HG03280 (cell line): ENCODE results near the gene POU3F3.

Experiments
- ATAC-seq: cut with Tn5 transposase; IDR thresholded peaks from one replicate; pipeline ENCODE4 v1.9.1; 2021; ENCODE audit warnings: mild to moderate bottlenecking, moderate library complexity; ENCODE audit not compliant: unreplicated experiment

The POU3F3 gene

GRCh38 chr2:104853534-104854497 lies at the start of gene POU3F3:
POU3F3 (plus strand) TSS chr2:104854115; CDS start chr2:104855511, 1,396 bp downstream.
- no peak for ATAC-seq

GRCh38 chr2:104804148-104804890 lies 49.6 kb upstream of the POU3F3 start:
- ATAC-seq = no peak

DNA sequence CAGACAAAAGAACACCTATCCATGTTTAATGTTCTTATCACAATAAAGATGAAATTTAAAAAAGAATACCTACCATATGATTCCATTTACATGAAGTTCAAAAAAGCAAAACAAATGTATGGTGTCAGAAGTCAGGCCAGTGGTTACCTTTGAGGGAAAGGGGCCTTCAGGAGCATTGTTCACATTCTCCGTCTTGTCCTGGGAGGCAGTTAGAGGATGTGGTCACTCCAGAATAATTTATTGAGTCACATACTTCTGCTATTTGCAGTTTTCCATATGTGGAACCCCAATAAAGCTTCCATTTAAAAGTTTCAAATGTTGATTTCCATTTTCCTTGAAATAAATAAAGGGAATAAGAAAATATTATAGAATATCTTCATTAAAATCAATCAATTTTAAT lies 41.6 kb upstream of the POU3F3 start:
- no peak for ATAC-seq

DNA sequence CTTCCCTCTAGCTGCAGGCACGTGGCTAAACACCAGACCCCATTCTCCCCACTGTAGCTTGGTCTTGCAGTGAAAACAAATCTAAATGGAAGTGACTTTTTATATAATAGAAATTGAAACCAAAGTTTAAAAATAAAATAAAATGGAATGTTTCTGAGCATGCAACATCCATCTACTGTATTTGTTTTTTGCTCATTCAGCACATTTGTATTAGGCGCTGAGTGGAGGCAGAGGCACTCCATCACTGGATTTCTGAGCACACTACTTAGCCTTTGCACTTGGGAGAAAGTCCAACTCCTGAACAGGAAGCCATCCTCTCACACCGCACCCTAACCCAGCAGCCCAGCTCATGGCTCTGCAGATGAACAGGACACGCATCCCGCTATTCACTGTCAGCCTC lies 37.8 kb upstream of the POU3F3 start:
- no peak for ATAC-seq

DNA sequence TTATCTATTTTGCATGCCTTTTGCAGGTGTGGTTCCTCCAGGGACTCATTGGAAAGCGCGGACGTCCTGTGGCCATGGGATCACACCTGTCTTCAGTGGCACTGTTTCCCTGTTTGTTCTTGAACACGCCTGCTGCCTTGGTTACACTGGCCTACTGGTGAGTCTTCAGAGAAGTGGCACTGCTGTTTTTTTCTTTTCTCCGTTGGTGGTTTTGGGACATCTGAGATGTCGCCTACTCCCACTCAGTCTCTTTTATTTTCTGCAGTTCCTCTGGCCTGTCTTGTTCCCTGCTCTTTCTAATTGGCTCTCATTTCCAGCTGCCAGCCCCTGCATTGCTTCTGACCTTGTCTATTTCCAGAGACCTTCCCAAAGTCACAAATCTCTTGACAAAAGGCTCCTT lies 35.7 kb upstream of the POU3F3 start:
- ATAC-seq = no peak

DNA sequence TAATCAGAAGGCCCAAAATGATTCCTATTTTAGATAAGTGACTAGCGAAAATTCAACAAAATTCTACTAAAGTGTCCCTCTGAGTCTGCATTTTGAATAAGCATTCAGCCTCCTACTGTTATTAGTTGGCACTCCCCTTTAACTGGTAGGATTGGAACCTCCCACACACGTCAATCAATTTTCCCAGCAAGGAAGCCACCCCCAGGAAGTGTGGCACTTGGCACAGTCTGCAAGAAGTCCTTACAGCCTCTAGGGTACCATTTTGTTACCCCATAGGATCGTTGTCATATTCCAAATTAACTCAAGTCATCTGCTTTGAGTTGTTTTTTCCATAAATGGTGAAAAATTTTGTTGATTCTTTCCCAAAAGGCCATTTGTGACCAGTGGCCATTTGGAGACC lies 33.8 kb upstream of the POU3F3 start:
- no peak for ATAC-seq

DNA sequence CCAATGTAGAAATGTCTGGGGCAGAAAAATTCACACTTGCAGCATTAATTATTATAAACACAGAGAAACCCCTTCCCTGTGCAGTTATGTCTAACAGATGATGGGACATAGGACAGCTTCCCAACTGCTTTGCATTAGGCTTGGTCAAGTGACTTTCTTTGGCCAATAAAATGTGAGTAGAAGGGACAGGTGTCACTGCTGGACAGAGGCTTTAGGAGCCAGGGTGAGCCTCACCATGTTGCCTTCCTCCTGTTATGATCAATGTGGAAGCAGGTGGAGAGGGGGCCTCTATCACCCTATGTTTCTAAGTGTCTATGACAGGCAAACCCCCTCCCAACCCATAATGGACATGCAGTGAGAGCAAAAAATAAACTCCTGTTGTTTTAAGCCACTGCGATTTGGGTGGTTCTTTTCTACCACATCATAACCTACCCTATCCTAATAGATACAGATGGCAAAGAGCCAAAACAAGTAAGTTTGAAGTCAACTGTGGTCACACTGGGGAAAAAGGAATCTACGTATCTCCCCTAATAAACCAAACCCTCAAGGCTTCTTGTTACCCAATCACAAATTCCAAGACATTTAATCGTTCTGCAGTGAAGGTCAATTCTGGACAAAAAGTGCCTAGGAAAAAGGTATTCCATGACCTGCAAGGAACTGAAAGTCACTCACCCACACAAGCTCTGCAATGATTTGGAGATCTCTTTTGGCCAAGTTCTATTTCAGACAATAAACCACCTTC lies 28.6 kb upstream of the POU3F3 start:
- no peak for ATAC-seq

DNA sequence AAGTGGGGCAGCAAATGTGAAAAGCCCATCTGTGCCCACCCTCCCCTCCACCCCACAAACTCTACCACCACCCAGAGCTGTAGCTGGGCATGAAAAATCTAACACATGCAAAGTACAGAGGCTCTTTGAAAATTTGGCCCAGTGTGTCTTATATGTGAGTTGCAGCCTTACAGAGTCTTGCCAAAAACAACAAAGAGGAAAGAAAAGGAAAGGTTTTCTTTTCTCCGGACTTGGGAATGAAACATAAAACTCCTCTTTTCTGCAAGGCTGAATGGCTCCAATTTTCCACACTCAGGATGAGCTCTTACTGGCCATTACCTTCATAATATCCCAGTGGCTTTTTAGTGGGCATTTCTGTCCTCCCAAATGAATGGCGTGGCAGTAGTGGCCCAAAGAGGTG lies 27.9 kb upstream of the POU3F3 start:
- ATAC-seq = no peak

DNA sequence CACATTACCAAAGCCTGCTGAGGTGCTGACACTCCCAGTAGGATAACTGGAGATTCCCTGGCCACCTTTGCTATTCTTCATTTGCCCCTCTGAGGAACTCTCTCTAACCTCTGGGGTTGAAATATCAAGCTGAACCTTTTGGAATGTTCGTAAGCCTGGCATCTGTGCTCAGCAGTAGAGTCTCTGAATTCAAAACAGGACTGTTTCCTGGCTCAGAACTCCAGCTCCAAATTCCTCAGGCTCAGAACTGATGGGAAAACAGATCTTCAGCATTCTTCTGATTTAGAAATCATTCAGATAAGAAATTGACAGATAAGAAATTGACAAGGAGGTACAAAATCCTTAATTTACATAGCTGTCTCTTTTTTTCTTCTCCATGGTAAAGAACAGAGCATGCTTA lies 22.2 kb upstream of the POU3F3 start:
- ATAC-seq = no peak

GRCh38 chr2:104834431-104835153 lies 19.3 kb upstream of the POU3F3 start:
- ATAC-seq = no peak

DNA sequence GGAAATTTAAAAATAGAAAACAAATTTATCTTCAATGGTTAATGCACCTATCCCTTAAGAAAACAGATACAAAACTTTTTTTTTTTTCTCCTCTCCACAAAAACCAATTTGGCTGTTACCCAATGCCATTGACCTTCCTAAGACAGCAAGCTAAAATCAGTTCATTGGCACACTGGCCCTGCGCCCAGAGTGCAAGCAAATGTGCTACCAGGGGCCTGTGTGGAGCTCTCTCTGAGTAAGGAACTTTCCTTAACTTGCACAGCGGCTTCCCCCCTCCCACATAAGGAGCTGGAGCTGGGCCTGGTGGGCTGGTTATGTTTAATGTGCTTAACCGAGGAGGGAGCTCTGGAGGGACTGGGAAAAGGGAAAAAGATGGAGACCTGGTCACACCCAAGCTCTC lies 17.6 kb upstream of the POU3F3 start:
- no peak for ATAC-seq

GRCh38 chr2:104836841-104837240 lies 17.1 kb upstream of the POU3F3 start:
- ATAC-seq = no peak

DNA sequence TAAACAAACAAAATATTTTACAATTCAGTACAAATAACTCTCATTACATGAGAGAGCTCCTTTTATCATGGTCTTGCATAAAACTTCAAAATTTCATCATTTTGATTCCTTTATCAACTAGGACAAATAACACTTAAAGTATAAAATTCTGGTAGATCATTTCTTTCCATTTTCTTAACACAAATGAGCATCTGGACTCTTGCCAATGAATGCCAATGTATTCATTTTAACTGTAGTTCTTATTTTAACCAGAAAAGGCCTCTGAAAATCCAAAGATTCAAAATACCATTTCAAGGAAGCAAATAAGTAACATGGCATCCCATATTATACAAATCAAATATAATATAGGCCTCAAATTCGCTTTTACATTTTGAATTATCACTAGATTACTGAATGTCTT lies 13.8 kb upstream of the POU3F3 start:
- ATAC-seq = no peak

GRCh38 chr2:104840893-104841585 lies 12.9 kb upstream of the POU3F3 start:
- ATAC-seq = no peak

DNA sequence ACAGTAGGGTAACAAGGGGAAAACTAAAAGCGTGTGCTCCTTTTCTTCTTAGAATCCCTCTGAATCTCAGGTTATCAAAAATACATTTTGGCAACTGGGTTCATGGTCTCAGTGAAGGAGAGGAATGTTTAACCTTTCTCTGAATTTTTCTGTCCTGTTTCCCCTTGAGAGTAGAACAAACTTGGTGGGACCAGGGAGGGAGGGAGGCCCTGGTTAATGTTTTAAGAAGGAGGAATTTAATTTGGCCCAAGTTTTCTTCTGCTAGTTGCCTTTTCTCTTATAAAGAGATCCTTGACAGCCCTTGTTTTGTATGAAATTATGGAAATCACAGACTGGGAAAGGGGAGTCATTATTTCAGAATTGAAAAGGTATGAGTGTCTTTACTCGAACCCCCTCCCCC lies 12.2 kb upstream of the POU3F3 start:
- ATAC-seq = no peak

DNA sequence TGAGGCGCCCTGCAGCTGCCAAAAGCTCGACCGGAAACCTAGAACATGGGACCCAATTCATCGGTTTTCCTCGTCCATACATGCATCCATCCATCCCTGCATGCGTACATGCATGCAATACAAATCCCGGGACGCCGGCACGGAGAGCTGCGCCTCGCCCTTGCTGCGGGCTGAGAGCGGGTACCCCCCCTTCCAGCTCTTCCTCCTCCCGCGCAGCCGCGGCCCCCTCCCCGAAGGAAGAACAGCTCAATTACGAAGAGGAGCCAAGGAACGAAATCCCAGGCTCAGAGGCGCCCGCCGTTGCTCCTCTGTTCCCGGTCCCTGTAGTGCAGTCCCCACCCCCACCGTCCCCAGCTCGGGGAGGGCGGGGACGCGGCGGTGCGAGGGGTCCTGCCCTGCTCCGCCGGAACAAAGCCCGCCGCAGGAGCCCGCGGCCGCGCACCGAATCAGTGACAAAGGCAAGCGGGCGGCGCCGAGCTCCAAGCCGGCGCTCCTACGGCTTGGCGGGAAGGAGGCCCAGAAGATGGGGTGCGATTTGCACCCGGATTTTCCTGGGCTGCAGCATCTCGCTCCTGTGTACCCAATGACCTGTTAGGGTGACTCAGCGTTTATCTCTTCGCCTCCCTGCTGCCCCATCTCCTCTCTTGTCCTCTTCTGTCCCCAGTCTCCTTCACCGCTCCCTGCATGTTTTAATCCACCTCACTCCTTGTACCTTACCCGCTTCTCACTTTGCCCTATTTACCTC lies 8.9 kb upstream of the POU3F3 start:
- ATAC-seq = no peak

GRCh38 chr2:104845552-104845931 lies 8.4 kb upstream of the POU3F3 start:
- no peak for ATAC-seq

- ATAC-seq = no peak
Observed at GRCh38 chr2:104845946-104846785, 7.7 kb upstream of the POU3F3 start.
